B cell (primary cell): ENCODE data around the gene GOLGA6L24.
"Not testable (repeated sequence)": the region's sequence is repeated elsewhere in the genome, so short reads cannot be mapped to it uniquely, and the experiment has no call there.

Experiments
- EZH2 ChIP-seq: IDR thresholded peaks from 2 replicates; pipeline ENCODE4 v1.6.1; 2012; ENCODE audit warnings: borderline replicate concordance, low read depth, mild to moderate bottlenecking, moderate library complexity, low read length; ENCODE audit not compliant: insufficient read depth, poor library complexity, severe bottlenecking
- TF ChIP-seq, protein P1 (sequence below): fragments of 200-600 bp; IDR thresholded peaks from one replicate; pipeline ENCODE4 v1.8.0; 2022; ENCODE audit warnings: antibody characterized with exemption, mild to moderate bottlenecking

DNA sequence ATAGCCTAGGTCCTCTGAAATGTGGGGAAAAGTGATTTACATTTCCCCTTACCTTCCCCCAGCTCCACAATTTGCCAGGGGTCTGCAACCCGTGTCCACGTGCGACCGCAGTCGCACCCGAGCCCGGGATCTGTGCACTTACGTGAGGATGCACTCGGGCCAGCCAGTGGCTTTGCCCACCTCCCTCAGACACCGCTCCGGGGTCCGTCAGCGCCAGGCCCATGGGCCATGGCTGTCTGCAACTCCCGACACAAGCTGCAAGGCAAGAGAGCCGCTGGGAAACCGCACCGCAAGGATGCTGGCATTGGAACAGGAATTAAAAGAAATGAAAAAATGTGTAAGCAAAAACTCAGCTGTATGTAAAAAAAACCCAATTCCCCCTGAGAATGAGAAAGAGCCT lies 7.6 kb upstream of the GOLGA6L24 start:
- TF ChIP-seq, protein P1, sequence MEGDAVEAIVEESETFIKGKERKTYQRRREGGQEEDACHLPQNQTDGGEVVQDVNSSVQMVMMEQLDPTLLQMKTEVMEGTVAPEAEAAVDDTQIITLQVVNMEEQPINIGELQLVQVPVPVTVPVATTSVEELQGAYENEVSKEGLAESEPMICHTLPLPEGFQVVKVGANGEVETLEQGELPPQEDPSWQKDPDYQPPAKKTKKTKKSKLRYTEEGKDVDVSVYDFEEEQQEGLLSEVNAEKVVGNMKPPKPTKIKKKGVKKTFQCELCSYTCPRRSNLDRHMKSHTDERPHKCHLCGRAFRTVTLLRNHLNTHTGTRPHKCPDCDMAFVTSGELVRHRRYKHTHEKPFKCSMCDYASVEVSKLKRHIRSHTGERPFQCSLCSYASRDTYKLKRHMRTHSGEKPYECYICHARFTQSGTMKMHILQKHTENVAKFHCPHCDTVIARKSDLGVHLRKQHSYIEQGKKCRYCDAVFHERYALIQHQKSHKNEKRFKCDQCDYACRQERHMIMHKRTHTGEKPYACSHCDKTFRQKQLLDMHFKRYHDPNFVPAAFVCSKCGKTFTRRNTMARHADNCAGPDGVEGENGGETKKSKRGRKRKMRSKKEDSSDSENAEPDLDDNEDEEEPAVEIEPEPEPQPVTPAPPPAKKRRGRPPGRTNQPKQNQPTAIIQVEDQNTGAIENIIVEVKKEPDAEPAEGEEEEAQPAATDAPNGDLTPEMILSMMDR: not testable (repeated sequence)
- not testable (repeated sequence) for TF ChIP-seq EZH2
